GM12801 (cell line): ENCODE measurements around the gene NUP153.

Source experiments
- CTCF ChIP-seq: IDR thresholded peaks from one replicate; pipeline ENCODE4 v1.5.1; 2011; ENCODE audit warnings: control low read depth; ENCODE audit not compliant: insufficient read length; ENCODE audit errors: extremely low read depth

NUP153 gene

DNA sequence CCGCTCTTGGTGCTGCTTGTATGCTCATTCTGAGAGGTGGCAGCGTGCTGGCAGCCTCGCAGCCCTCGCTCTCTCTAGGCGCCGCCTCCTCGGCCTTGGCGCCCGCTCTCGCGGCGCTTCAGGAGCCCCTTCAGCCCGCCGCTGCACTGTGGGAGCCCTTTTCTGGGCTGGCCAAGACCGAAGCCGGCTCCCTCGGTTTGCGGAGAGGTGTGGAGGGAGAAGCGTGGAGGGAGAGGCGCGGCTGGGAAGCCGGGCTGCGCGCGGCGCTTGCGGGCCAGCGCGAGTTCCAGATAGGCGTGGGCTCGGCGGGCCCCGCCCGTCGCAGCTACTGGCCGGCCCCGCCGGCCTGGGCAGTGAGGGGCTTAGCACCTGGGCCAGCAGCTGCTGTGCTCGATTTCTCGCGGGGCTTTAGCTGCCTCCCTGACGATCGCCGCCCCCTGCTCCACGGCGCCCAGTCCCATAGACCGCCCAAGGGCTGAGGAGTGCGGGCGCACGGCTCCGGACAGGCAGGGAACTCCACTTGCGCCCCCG, 126.1 kb downstream of the NUP153 start:
- TF ChIP-seq CTCF: no peak

- TF ChIP-seq CTCF: no peak
Observed at GRCh38 chr6:17577059-17577458, 129.7 kb downstream of the NUP153 start.

DNA sequence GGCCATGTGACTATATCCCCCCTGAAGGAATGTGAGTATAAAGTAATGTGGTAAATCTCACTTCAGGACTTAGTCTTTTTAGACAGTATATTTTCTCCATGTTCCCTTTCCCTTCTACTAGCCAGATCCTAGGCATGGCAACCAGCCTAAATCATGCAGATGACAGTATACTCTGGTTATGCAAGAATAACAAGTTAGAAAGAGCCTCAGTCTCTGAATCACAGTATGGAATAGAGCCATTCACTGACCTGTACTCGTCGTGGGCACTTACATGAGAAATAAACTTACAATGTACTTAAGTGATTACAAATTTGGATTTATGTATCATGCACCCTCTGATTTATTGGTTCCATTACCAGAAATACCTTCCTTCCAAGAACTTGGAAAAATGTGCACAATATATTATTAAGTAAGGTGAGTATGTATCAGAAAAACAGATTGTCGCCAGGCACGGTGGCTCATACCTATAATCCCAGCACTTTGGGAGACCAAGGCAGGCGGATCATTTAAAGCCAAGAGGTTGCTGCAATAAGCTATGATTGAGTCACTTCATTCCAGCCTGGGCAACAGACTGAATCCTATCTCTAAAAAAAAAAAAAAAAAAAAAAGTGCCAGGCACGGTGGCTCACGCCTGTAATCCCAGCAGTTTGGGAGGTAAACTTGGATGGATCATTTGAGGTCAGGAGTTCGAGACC, 131.7 kb downstream of the NUP153 start:
- TF ChIP-seq CTCF: no peak

GRCh38 chr6:17565399-17565798, 141.3 kb downstream of the NUP153 start:
- no peak for TF ChIP-seq CTCF
